ENCODE measurements around the gene MAP4K2. TPM values are rescaled to one million over a fixed set of nuclear protein-coding genes. Genes with fewer than 3 reads are reported as not detected.

MAP4K2 gene
- total RNA-seq, 1 experiment from 2014 or later, result 13.9 TPM

DNA sequence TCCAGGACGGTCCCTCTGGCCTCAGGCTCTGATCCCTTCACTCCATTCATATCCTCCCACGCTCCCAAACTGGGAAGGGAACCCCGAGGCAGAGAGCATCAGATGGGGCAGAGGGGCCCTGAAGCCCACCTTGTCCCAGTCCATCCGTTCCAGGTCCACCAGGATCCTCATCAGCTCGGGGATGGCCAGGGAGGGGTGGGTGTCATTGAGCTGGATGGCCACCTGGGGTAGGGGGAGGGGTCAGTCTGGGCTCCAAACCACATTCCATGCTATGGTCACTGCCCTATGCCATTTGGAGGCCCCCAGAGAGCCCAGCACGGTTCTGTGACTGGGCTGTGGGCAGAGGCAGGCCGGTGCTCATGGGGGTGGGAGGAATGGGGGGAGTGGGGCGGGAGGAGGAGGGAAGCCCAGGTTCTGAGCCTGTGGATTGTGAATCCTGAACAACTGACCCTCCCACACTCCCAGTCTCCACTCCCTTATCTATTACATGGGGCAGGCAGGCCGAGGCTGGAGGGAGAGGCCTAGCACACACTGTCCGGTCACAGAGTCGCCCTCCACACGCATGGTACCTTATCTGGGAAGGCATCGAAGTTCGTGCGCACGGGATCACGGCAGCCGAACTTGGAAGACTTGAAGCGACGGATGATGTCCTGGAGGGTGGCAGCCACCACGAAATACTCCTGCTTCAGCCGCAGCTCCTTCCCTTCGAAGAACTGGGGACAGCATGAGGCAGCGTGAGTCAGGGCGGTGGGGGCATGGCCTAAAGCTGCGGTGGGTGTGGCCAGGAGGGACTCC lies 48.7 kb downstream of the MAP4K2 start:
- DNase-seq (ENCODE audit: low read depth), result no peak

GRCh38 chr11:64753380-64754123 lies 49.5 kb downstream of the MAP4K2 start:
- no peak for DNase-seq (ENCODE audit: low read depth)

GRCh38 chr11:64753019-64753379 lies 50.0 kb downstream of the MAP4K2 start:
- no peak for DNase-seq (ENCODE audit: low read depth)

- no peak for DNase-seq (ENCODE audit: low read depth)
These were observed 50.6 kb downstream of the MAP4K2 start for GRCh38 chr11:64752175-64752970.

- DNase-seq (ENCODE audit: low read depth), result no peak
These were observed 51.4 kb downstream of the MAP4K2 start for GRCh38 chr11:64751580-64751979.

- DNase-seq (ENCODE audit: low read depth), result no peak
These were observed 51.9 kb downstream of the MAP4K2 start for GRCh38 chr11:64751136-64751535.

DNA sequence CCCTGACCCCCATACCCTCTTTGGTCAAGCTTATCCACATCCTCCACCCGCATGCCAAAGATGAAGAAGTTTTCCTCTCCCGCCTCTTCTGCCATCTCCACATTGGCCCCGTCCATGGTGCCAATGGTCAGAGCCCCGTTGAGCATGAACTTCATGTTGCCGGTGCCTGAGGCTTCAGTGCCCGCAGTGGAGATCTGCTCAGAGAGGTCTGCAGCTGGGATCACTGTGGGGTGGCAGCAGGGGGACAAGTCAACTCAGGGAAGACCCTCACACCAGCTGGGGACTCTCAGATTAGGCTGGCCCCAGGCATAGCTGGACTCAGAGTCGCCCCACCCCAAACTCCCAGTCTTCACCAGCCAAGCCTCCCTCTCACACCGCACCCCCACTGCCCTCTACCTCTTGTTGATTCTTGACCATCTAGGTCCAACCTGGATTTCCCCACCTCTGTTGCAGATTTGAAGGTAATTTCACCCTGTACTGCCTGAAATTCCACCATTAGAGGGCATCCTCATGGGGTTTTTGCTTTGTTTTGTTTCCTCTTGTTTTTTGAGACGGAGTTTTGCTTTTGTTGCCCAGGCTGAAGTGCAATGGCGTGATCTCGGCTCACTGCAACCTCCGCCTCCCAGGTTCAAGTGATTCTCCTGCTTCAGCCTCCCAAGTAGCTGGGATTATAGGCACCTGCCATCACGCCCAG lies 52.5 kb downstream of the MAP4K2 start:
- no peak for DNase-seq (ENCODE audit: low read depth)

- DNase-seq (ENCODE audit: low read depth), result no peak
These were observed 54.9 kb downstream of the MAP4K2 start for GRCh38 chr11:64747961-64748665.

DNA sequence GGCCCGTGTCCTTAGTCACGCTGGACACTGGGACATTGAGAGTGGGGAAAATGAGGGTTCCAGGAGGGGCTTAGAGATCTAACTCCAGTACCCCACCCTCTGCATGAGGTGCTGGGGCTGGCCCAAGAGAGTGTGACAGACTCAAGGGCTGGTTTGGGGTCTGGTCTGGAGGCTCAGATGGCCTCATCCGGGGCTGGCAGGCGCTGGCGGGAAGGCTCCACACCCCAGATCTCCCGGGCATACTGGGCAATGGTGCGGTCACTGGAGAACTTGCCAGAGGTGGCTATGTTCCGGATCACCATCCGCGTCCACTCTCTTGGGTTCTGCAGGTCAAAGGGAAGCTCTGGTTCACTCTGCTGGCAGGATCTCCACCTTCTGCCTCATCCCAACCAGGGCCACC lies 56.5 kb downstream of the MAP4K2 start:
- no peak for DNase-seq (ENCODE audit: low read depth)

- peak; percentile 34 for DNase-seq (ENCODE audit: low read depth)
These were observed 57.3 kb downstream of the MAP4K2 start for GRCh38 chr11:64745521-64746328.

DNA sequence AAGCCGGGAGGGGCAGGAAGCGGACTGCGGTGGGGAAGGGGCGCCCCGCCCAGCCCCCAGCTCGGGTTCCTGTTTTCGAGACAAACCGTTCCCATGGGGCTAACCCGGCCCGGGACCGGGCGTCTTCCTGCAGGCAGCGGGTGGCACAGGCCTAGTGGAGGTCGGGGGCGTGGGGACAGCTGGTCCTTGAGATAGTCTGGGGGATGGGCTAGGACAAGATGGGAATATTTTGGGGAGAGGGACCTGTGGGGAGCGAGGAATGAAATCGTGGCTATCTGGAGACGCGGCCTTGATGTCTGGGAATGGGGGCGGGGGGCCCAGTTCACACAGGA lies 57.9 kb downstream of the MAP4K2 start:
- DNase-seq (ENCODE audit: low read depth), result no peak

- DNase-seq (ENCODE audit: low read depth), result no peak
These were observed 58.3 kb downstream of the MAP4K2 start for GRCh38 chr11:64744544-64745188.

DNA sequence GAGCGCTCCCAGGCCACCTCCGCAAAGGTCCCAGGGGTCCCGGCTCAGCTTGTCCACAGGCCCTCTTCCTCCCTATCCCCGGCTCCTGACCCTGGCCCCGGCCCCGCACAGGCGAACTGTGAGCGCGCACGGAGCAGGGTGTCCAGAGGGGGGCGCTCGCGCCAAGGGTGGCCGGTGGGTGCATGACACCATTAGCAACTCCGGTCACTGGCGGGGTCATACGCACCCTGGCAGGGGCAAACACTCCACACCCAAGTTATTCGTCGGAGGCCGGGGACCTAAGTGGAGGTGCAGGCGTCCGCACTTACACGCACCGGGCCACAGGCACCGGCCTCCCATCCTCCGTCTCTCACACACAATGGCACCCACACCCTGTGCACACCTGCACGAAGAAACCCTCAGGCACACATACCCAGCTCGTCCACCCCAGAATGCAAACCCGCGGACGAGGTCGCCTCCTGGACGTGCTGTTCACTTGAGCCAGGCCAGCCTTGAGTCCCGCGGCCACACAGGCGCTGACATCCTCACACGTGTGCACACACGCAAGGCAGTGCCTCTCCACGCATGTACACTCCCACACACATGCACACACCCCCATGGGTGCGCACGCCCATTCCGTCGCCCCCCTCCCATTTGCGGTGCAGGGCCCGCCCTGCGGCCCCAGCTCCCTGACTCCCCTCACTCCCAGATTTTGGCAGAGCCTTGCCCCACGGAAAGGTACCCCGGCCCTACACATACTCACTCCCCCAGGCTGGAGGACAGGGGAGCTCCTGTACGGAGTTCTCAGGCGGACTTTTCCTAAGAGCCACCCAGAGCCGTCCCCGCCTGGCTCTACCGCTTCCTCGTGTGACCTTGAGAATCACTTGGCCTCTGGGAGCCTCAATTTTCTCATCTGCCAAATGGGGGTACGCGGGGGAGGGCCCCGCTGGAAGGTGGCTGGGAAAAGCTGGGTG lies 59.1 kb downstream of the MAP4K2 start, which contains the start of gene RASGRP2:
RASGRP2 (minus strand) TSS at position 552 of the 953 bp plus-strand sequence. CDS start 1,276 bp downstream, outside the sequence.
- no peak for DNase-seq (ENCODE audit: low read depth)

GRCh38 chr11:64742889-64743590 lies 60.0 kb downstream of the MAP4K2 start:
- DNase-seq (ENCODE audit: low read depth), result no peak

DNA sequence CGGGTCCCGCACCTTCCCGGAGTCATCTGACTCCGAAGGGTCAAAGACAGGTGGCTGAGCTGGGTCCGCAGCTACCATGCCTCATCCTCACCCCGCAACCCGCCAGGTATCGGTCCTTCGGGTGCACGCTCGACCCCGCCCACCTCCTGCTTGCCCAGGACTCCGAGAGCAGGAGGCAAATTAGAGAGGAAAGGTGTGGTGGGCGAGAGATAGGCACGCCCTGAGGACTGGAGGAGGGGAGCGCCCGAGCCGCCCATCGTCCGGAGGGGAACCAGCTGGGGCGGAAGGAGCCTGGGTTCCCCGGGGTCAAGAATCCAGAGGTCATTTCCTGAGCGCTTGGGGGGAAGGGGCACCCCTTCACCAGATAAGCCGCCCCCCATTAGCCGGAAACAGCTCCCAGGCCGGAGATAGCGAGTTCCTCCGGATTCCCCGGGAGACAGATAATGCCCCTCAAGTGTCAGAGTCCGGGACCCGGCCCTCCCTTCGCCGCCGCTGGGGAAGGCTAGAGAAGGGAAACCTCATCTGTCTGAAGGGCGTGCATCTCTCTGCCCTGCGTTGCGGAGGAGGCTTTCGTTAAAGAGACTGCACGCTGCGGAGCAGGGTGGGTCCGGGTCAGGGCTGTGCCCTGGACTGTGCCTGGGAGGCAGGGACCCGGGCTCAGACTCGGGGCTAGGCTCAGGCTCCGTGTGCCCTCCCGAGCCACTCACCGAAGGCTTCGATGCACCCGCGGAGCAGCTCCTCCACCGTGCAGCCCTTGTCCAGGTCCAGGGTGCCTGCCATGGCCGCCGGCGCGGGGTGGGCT lies 60.7 kb downstream of the MAP4K2 start:
- DNase-seq (ENCODE audit: low read depth), result no peak

DNA sequence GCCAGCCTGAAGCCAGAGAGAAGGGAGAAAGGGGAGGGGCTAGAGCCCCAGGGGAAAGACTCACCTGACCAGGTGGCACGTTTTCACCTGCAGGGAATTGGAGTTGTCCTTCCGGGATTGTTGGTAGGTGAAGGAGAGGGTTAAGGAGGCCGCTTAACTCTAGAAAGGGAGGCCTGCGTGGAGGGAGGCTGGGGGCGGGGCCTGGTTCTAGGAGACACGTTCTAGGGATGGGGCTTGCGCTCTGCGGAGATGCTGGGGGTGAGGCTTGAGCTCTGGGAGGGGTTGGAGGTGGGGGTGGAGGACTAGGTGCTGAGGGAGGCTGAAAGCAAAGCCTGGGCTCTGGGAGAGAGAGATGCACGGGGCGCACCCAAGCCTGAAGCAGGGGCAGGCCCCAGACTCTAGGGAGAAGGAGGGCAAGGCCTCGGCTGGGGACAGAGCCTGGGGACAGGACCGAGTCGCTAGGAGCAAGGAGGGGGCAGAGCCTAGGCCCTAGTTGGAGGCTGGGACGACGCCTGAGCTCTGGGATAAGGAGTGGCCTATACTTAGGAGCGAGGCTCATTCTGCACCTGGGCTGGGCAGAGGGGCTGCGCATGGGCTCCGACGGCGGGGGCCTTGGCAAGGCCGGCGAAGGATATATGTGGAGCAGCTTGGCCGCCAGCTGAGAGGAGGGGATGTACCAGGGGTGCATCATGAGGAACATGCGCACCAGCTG lies 61.5 kb downstream of the MAP4K2 start:
- no peak for DNase-seq (ENCODE audit: low read depth)

Data from RPMI7951 (cell line).